Activated CD4-positive, alpha-beta T cell treated with anti-CD3 and anti-CD28 coated beads, Interleukin-2, amount 10 ng/mL, durations not matched to agents 7 days and 5 days (primary cell): ENCODE measurements around the gene PRL. TPM values are rescaled to one million over a fixed set of nuclear protein-coding genes. Genes with fewer than 3 reads are reported as not detected.

Experiments used
- CTCF ChIA-PET: fragments of 350-600 bp; sonication (Branson Sonifier 250); formaldehyde crosslinking; loops from one replicate; lab custom pipeline; 2021; ENCODE audit warnings: antibody characterized with exemption; lab: Charles Lee
- POLR2A ChIA-PET: fragments of 350-600 bp; sonication (Branson Sonifier 250); formaldehyde crosslinking; loops from one replicate; lab custom pipeline; 2021; ENCODE audit warnings: antibody characterized with exemption; lab: Charles Lee
- DNase-seq: peaks from one replicate; pipeline ENCODE4 v3.0.0-alpha.2; 2020
- H3K27ac Mint-ChIP-seq: one replicate; pipeline ENCODE4 v1.8.0; 2021; ENCODE audit warnings: mild to moderate bottlenecking, moderate library complexity, mixed read lengths
- H3K27me3 Mint-ChIP-seq: one replicate; pipeline ENCODE4 v1.8.0; 2021; ENCODE audit warnings: mixed read lengths
- H3K36me3 Mint-ChIP-seq: one replicate; pipeline ENCODE4 v1.8.0; 2021; ENCODE audit warnings: low read depth, mixed read lengths
- H3K4me1 Mint-ChIP-seq: one replicate; pipeline ENCODE4 v1.8.0; 2021; ENCODE audit warnings: mixed read lengths
- H3K4me3 Mint-ChIP-seq: one replicate; pipeline ENCODE4 v1.8.0; 2021; ENCODE audit warnings: mild to moderate bottlenecking, moderate library complexity, mixed read lengths
- H3K9me3 Mint-ChIP-seq: one replicate; pipeline ENCODE4 v1.8.0; 2021; ENCODE audit warnings: mixed read lengths
- total RNA-seq, 2 experiments: library from RNA; stranded (reverse); gene quantifications; one replicate each; pipeline ENCODE4 v1.2.3, GENCODE V29; 2021

Gene PRL
- total RNA-seq, 2 experiments from 2014 or later, result not detected

DNA sequence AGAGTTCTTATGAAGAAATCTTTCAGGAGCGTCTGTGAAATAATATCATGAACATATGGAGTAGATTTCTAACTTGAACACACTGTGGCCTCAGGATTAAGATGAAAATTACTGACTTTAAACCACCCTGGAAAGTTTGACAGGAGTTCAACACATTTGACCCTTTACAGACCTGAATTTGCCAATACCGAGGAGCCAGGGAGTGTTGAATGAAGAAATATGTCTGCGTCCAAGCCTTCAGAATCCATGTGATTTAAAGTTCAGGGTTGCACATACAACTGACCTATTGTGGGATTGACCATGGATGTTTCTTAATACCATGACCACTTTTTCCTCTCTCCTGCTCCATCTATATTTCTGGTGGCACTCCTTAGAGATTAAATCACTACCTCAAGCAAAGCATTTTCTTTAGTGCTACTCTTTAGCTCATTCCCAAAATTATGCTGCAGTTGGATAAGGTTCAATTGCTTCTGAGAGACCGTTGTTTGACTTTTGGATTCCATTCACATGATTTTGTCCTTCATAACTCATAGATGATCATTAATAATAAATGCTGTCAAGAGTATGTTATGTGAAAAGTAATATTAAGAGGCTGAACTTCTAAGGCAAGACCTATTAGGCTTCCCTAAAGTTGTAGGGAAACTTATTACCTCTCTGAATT lies 57.4 kb downstream of the PRL start:
- Mint-ChIP-seq H3K27ac (no peak overlapping the region), H3K9me3 (peaks cover 13% of the 10 kb centered on the region), H3K4me1 (no peaks in the 10 kb centered on the region), H3K4me3 (no peak overlapping the region), H3K36me3 (no peaks in the 10 kb centered on the region), H3K27me3 (no peaks in the 10 kb centered on the region)
- no peak for DNase-seq
- ChIA-PET CTCF (no interaction called here), POLR2A (no interaction called here)

GRCh38 chr6:22238861-22239260 lies 58.0 kb downstream of the PRL start:
- Mint-ChIP-seq H3K36me3 (no peaks in the 10 kb centered on the region), H3K27ac (no peak overlapping the region), H3K27me3 (no peaks in the 10 kb centered on the region), H3K4me3 (no peak overlapping the region), H3K4me1 (no peaks in the 10 kb centered on the region), H3K9me3 (peaks cover 13% of the 10 kb centered on the region)
- POLR2A ChIA-PET, result no interaction called here
- CTCF ChIA-PET, result no interaction called here
- DNase-seq, result no peak

- Mint-ChIP-seq H3K9me3 (peaks cover 8% of the 10 kb centered on the region), H3K27me3 (no peaks in the 10 kb centered on the region), H3K4me3 (no peak overlapping the region), H3K4me1 (no peaks in the 10 kb centered on the region), H3K27ac (no peak overlapping the region), H3K36me3 (no peaks in the 10 kb centered on the region)
- ChIA-PET CTCF (no interaction called here), POLR2A (no interaction called here)
- no peak for DNase-seq
These were observed 59.3 kb downstream of the PRL start for GRCh38 chr6:22237526-22237925.
